Left hindlimb (tissue), 1 donor: ENCODE results near the gene UBXN2A.
"Not testable (repeated sequence)": the region's sequence is repeated elsewhere in the genome, so short reads cannot be mapped to it uniquely, and the experiment has no call there.

Source experiments
- DNase-seq: peaks from one replicate; pipeline ENCODE4 v3.0.0-alpha.2; 2018

Gene UBXN2A

GRCh38 chr2:24015562-24016375, 75.5 kb downstream of the UBXN2A start:
- DNase-seq = no peak

- no peak for DNase-seq
Measured at GRCh38 chr2:24016376-24016761, 76.1 kb downstream of the UBXN2A start.

- DNase-seq = no peak
Measured at GRCh38 chr2:24016853-24017703, 76.8 kb downstream of the UBXN2A start.

GRCh38 chr2:24017711-24018110, 77.4 kb downstream of the UBXN2A start:
- no peak for DNase-seq

- no peak for DNase-seq
Measured at GRCh38 chr2:24018241-24018640, 78.0 kb downstream of the UBXN2A start.

GRCh38 chr2:24019729-24020128, 79.5 kb downstream of the UBXN2A start:
- DNase-seq = no peak

GRCh38 chr2:24020244-24020643, 80.0 kb downstream of the UBXN2A start:
- DNase-seq = no peak

GRCh38 chr2:24021122-24021998, 81.1 kb downstream of the UBXN2A start:
- DNase-seq = no peak

- no peak for DNase-seq
Measured at GRCh38 chr2:24022324-24022974, 82.2 kb downstream of the UBXN2A start.

GRCh38 chr2:24022975-24023575, 82.8 kb downstream of the UBXN2A start:
- no peak for DNase-seq

GRCh38 chr2:24024018-24024417, 83.8 kb downstream of the UBXN2A start:
- no peak for DNase-seq

GRCh38 chr2:24024996-24025663, 84.9 kb downstream of the UBXN2A start:
- no peak for DNase-seq

- no peak for DNase-seq
Measured at GRCh38 chr2:24026233-24026632, 86.0 kb downstream of the UBXN2A start.

GRCh38 chr2:24038786-24039499, 98.7 kb downstream of the UBXN2A start:
- no peak for DNase-seq

- no peak for DNase-seq
Measured at GRCh38 chr2:24040511-24040910, 100.2 kb downstream of the UBXN2A start.

- not testable (repeated sequence) for DNase-seq
Measured at GRCh38 chr2:24043133-24043532, 102.9 kb downstream of the UBXN2A start.

GRCh38 chr2:24045511-24046508, 105.5 kb downstream of the UBXN2A start:
- DNase-seq = no peak

- DNase-seq = no peak
Measured at GRCh38 chr2:24046599-24046929, 106.3 kb downstream of the UBXN2A start.

GRCh38 chr2:24046930-24047702, 106.9 kb downstream of the UBXN2A start, which contains the start of gene WDCP:
WDCP (minus strand) TSS chr2:24047391; CDS start chr2:24039494, 7,897 bp downstream.
- DNase-seq = peak; percentile 97
